ENCODE measurements around the gene IRF2BP1.

GRCh38 chr19:45917421-45918091, 31.6 kb upstream of the IRF2BP1 start:
- no peak for TF ChIP-seq ZNF133 (tag by site-specific recombination; IDR thresholded peaks at IDR 0.05)
- TF ChIP-seq ZNF292 (tag by site-specific recombination; IDR thresholded peaks at IDR 0.05; ENCODE audit: borderline replicate concordance, low read depth): no peak
- TF ChIP-seq ZNF23 (tag by site-specific recombination; IDR thresholded peaks at IDR 0.05; ENCODE audit: borderline replicate concordance): no peak
- no peak for TF ChIP-seq CTCF (tag by site-specific recombination; IDR thresholded peaks at IDR 0.05)
- no peak for TF ChIP-seq ZNF280D (tag by site-specific recombination; IDR thresholded peaks at IDR 0.05)
- no peak for TF ChIP-seq ZBTB26 (tag by site-specific recombination; optimal IDR thresholded peaks at IDR 0.05)
- TF ChIP-seq ZNF624 (tag by site-specific recombination; IDR thresholded peaks at IDR 0.05): no peak
- TF ChIP-seq ZBTB17 (tag by site-specific recombination; IDR thresholded peaks at IDR 0.05): no peak
- TF ChIP-seq YY1 (tag by site-specific recombination; IDR thresholded peaks at IDR 0.05): no peak
- no peak for TF ChIP-seq ZNF223 (tag by site-specific recombination; IDR thresholded peaks at IDR 0.05)
- no peak for TF ChIP-seq ZNF707 (tag by site-specific recombination; IDR thresholded peaks at IDR 0.05)
- no peak for TF ChIP-seq ZNF76 (tag by site-specific recombination; IDR thresholded peaks at IDR 0.05; ENCODE audit: borderline replicate concordance, low read depth)

Measured in HEK293 (cell line).